GM18873 (cell line): Measurements from ENCODE around the gene CRISPLD2.
"Not testable (repeated sequence)": the region's sequence is repeated elsewhere in the genome, so short reads cannot be mapped to it uniquely, and the experiment has no call there.

ENCODE experiments used
- ATAC-seq: cut with Tn5 transposase; IDR thresholded peaks from one replicate; pipeline ENCODE4 v1.9.1; 2021; ENCODE audit warnings: mild to moderate bottlenecking, moderate library complexity, moderate number of reproducible peaks; ENCODE audit not compliant: unreplicated experiment, low FRiP score

The CRISPLD2 gene

GRCh38 chr16:84855435-84856202, 35.8 kb downstream of the CRISPLD2 start:
- not testable (repeated sequence) for ATAC-seq

- ATAC-seq: not testable (repeated sequence)
Measured at GRCh38 chr16:84856203-84856581, 36.4 kb downstream of the CRISPLD2 start.

GRCh38 chr16:84856811-84857210, 37.0 kb downstream of the CRISPLD2 start:
- not testable (repeated sequence) for ATAC-seq

GRCh38 chr16:84859681-84860080, 39.9 kb downstream of the CRISPLD2 start:
- ATAC-seq: no peak

- ATAC-seq: no peak
Measured at GRCh38 chr16:84860383-84860782, 40.6 kb downstream of the CRISPLD2 start.

GRCh38 chr16:84861671-84862070, 41.9 kb downstream of the CRISPLD2 start:
- ATAC-seq: no peak

- no peak for ATAC-seq
Measured at GRCh38 chr16:84862804-84863480, 43.2 kb downstream of the CRISPLD2 start.

- ATAC-seq: no peak
Measured at GRCh38 chr16:84863481-84863814, 43.7 kb downstream of the CRISPLD2 start.

- ATAC-seq: no peak
Measured at GRCh38 chr16:84864326-84864955, 44.7 kb downstream of the CRISPLD2 start.

- no peak for ATAC-seq
Measured at GRCh38 chr16:84867696-84868095, 47.9 kb downstream of the CRISPLD2 start.

- ATAC-seq: no peak
Measured at GRCh38 chr16:84868328-84868727, 48.5 kb downstream of the CRISPLD2 start.

- ATAC-seq: no peak
Measured at GRCh38 chr16:84868829-84869472, 49.2 kb downstream of the CRISPLD2 start.

GRCh38 chr16:84869473-84869845, 49.7 kb downstream of the CRISPLD2 start:
- no peak for ATAC-seq

- not testable (repeated sequence) for ATAC-seq
Measured at GRCh38 chr16:84872971-84873370, 53.2 kb downstream of the CRISPLD2 start.

GRCh38 chr16:84874004-84874435, 54.2 kb downstream of the CRISPLD2 start:
- no peak for ATAC-seq

- ATAC-seq: no peak
Measured at GRCh38 chr16:84874553-84874952, 54.8 kb downstream of the CRISPLD2 start.

GRCh38 chr16:84874983-84875382, 55.2 kb downstream of the CRISPLD2 start:
- no peak for ATAC-seq

GRCh38 chr16:84875846-84876245, 56.1 kb downstream of the CRISPLD2 start:
- ATAC-seq: no peak

GRCh38 chr16:84876873-84877606, 57.3 kb downstream of the CRISPLD2 start:
- no peak for ATAC-seq

GRCh38 chr16:84878770-84879169, 59.0 kb downstream of the CRISPLD2 start:
- no peak for ATAC-seq
